ENCODE data around the gene BSN.

Gene BSN

GRCh38 chr3:49652903-49653415 lies 98.7 kb downstream of the BSN start:
- no peaks in the 10 kb centered on the region for H3K27me3 ChIP-seq (ENCODE audit: insufficient read depth, low read depth, severe bottlenecking)
- H3K36me3 ChIP-seq: peaks cover 58% of the 10 kb centered on the region
- TF ChIP-seq, protein P1, sequence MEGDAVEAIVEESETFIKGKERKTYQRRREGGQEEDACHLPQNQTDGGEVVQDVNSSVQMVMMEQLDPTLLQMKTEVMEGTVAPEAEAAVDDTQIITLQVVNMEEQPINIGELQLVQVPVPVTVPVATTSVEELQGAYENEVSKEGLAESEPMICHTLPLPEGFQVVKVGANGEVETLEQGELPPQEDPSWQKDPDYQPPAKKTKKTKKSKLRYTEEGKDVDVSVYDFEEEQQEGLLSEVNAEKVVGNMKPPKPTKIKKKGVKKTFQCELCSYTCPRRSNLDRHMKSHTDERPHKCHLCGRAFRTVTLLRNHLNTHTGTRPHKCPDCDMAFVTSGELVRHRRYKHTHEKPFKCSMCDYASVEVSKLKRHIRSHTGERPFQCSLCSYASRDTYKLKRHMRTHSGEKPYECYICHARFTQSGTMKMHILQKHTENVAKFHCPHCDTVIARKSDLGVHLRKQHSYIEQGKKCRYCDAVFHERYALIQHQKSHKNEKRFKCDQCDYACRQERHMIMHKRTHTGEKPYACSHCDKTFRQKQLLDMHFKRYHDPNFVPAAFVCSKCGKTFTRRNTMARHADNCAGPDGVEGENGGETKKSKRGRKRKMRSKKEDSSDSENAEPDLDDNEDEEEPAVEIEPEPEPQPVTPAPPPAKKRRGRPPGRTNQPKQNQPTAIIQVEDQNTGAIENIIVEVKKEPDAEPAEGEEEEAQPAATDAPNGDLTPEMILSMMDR (IDR thresholded peaks at IDR 0.05; ENCODE audit: low read depth, low read length): no peak
- H3K4me3 ChIP-seq (ENCODE audit: low read depth, low read length): no peak overlapping the region
- H3K27ac ChIP-seq: no peak overlapping the region
- no peaks in the 10 kb centered on the region for H3K9me3 ChIP-seq (ENCODE audit: severe bottlenecking)
- DNase-seq: no peak

GRCh38 chr3:49653621-49654020 lies 99.3 kb downstream of the BSN start:
- no peaks in the 10 kb centered on the region for H3K27me3 ChIP-seq (ENCODE audit: insufficient read depth, low read depth, severe bottlenecking)
- H3K9me3 ChIP-seq (ENCODE audit: severe bottlenecking): no peaks in the 10 kb centered on the region
- TF ChIP-seq, protein P1 (IDR thresholded peaks at IDR 0.05; ENCODE audit: low read depth, low read length): no peak
- H3K4me3 ChIP-seq (ENCODE audit: low read depth, low read length): no peak overlapping the region
- peaks cover 58% of the 10 kb centered on the region for H3K36me3 ChIP-seq
- H3K27ac ChIP-seq: no peak overlapping the region
- no peak for DNase-seq

- peaks cover 58% of the 10 kb centered on the region for H3K36me3 ChIP-seq
- H3K4me3 ChIP-seq (ENCODE audit: low read depth, low read length): no peak overlapping the region
- H3K9me3 ChIP-seq (ENCODE audit: severe bottlenecking): no peaks in the 10 kb centered on the region
- no peak for DNase-seq
- H3K27me3 ChIP-seq (ENCODE audit: insufficient read depth, low read depth, severe bottlenecking): no peaks in the 10 kb centered on the region
- TF ChIP-seq, protein P1 (IDR thresholded peaks at IDR 0.05; ENCODE audit: low read depth, low read length): no peak
- H3K27ac ChIP-seq: no peak overlapping the region
These were observed 100.0 kb downstream of the BSN start for GRCh38 chr3:49654176-49654825.

GRCh38 chr3:49654955-49655556 lies 100.8 kb downstream of the BSN start:
- no peak overlapping the region for H3K27ac ChIP-seq
- H3K27me3 ChIP-seq (ENCODE audit: insufficient read depth, low read depth, severe bottlenecking): no peaks in the 10 kb centered on the region
- H3K36me3 ChIP-seq: peaks cover 58% of the 10 kb centered on the region
- DNase-seq: no peak
- TF ChIP-seq, protein P1 (IDR thresholded peaks at IDR 0.05; ENCODE audit: low read depth, low read length): no peak
- H3K4me3 ChIP-seq (ENCODE audit: low read depth, low read length): no peak overlapping the region
- H3K9me3 ChIP-seq (ENCODE audit: severe bottlenecking): no peaks in the 10 kb centered on the region

DNA sequence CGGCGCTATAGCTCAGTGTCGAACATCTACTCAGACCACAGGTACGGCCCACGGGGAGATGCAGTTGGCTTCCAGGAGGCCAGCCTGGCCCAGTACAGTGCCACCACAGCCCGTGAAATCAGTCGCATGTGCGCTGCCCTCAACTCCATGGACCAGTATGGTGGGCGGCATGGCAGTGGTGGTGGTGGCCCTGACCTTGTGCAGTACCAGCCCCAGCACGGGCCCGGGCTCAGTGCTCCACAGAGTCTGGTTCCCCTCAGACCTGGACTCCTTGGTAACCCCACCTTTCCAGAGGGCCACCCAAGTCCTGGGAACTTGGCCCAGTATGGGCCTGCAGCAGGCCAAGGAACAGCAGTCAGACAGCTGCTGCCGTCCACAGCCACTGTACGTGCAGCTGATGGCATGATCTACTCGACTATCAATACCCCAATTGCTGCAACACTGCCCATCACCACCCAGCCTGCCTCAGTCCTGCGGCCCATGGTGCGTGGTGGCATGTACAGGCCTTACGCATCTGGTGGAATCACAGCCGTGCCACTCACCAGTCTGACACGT lies 101.5 kb downstream of the BSN start:
- TF ChIP-seq, protein P1 (IDR thresholded peaks at IDR 0.05; ENCODE audit: low read depth, low read length): no peak
- no peak for DNase-seq

More for the DNA sequence above, 101.5 kb downstream of the BSN start:
- Histone ChIP-seq H3K4me3 (ENCODE audit: low read depth, low read length) (no peak overlapping the region), H3K9me3 (ENCODE audit: severe bottlenecking) (no peaks in the 10 kb centered on the region), H3K27ac (no peak overlapping the region), H3K36me3 (peaks cover 60% of the 10 kb centered on the region), H3K27me3 (ENCODE audit: insufficient read depth, low read depth, severe bottlenecking) (no peaks in the 10 kb centered on the region)
